ENCODE data around the gene ZNF660.

- TF ChIP-seq CTCF (IDR thresholded peaks at IDR 0.05; ENCODE audit: low read length) (no peak), EZH2phosphoT487 (IDR thresholded peaks at IDR 0.05; ENCODE audit: low read length) (no peak), EZH2 (optimal IDR thresholded peaks at IDR 0.05; ENCODE audit: low read depth, low read length) (no peak)
Measured at GRCh38 chr3:44571024-44571423, 13.7 kb upstream of the ZNF660 start.

Measured in MM.1S (cell line).